Smooth muscle cell (in vitro differentiated cells): ENCODE measurements around the gene RBMX2. TPM values are rescaled to one million over a fixed set of nuclear protein-coding genes. Genes with fewer than 3 reads are reported as not detected.
A peak's percentile ranks its signal among the peaks of the same experiment; 100 is the strongest.
"Not testable (repeated sequence)": the region's sequence is repeated elsewhere in the genome, so short reads cannot be mapped to it uniquely, and the experiment has no call there.

ENCODE experiments used
- DNase-seq: peaks from one replicate; lab custom pipeline; 2025; ENCODE audit not compliant: unreplicated experiment; lab: John Stamatoyannopoulos, UW
- H2AFZ ChIP-seq: fragments of 200-600 bp; sonication (generic); 2 replicates; pipeline ENCODE4 v1.6.0; 2016; ENCODE audit warnings: antibody characterized with exemption, low read depth, mild to moderate bottlenecking
- H3F3A ChIP-seq: fragments of 200-600 bp; sonication (generic); 2 replicates; pipeline ENCODE4 v1.6.0; 2017; ENCODE audit warnings: antibody characterized with exemption, low read depth
- H3K27ac ChIP-seq: fragments of 200-600 bp; sonication (generic); 2 replicates; pipeline ENCODE4 v1.5.1; 2016; ENCODE audit warnings: low read depth, mild to moderate bottlenecking
- H3K27me3 ChIP-seq: fragments of 200-600 bp; sonication (generic); 2 replicates; pipeline ENCODE4 v1.6.1; 2016; ENCODE audit warnings: low read depth, mild to moderate bottlenecking
- H3K36me3 ChIP-seq: fragments of 200-600 bp; sonication (generic); 2 replicates; pipeline ENCODE4 v1.5.1; 2016; ENCODE audit warnings: low read depth
- H3K4me1 ChIP-seq: fragments of 200-600 bp; sonication (generic); 2 replicates; pipeline ENCODE4 v1.5.1; 2016; ENCODE audit warnings: low read depth
- H3K4me2 ChIP-seq: fragments of 200-600 bp; sonication (generic); 2 replicates; pipeline ENCODE4 v1.6.0; 2016; ENCODE audit warnings: mild to moderate bottlenecking
- H3K4me3 ChIP-seq: fragments of 200-600 bp; sonication (generic); 2 replicates; pipeline ENCODE4 v1.5.1; 2016; ENCODE audit warnings: mild to moderate bottlenecking
- H3K79me2 ChIP-seq: fragments of 200-600 bp; sonication (generic); 2 replicates; pipeline ENCODE4 v1.6.0; 2016; ENCODE audit warnings: low read depth, mild to moderate bottlenecking
- H3K9ac ChIP-seq: fragments of 200-600 bp; sonication (generic); 2 replicates; pipeline ENCODE4 v1.6.0; 2016; ENCODE audit warnings: low read depth
- H3K9me3 ChIP-seq: fragments of 200-600 bp; sonication (generic); replicated peaks from 2 replicates; pipeline ENCODE4 v1.5.1; 2016; ENCODE audit warnings: low read depth
- H4K20me1 ChIP-seq: fragments of 200-600 bp; sonication (generic); 2 replicates; pipeline ENCODE4 v1.6.0; 2016; ENCODE audit warnings: low read depth
- WGBS: methylation state at CpG from one replicate; pipeline ENCODE4 v1.1.7; 2016; ENCODE audit warnings: low lambda C conversion rate; 5-methylcytosine and 5-hydroxymethylcytosine counted together
- polyA plus RNA-seq: library from polyadenylated mRNA; unstranded; fragments of >200 nt; fragmentation: Nextera tagmentation; extraction: Ambion mirVana; gene quantifications from 2 replicates; pipeline ENCODE4 v1.2.1, GENCODE V29; 2016
- total RNA-seq: library from RNA; depleted of rRNA; stranded (reverse); fragments of >200 nt; gene quantifications from 2 replicates; pipeline ENCODE4 v1.2.3, GENCODE V29; 2014
- TF ChIP-seq, protein P1 (sequence below): fragments of 200-600 bp; sonication (generic); IDR thresholded peaks from 2 replicates; pipeline ENCODE4 v1.5.1; 2017; ENCODE audit warnings: borderline replicate concordance, mild to moderate bottlenecking, antibody characterized with exemption; ENCODE audit not compliant: insufficient read depth, poor library complexity, severe bottlenecking

Gene RBMX2
- total RNA-seq (19.8 and 25.7 TPM in 2 replicates), polyA plus RNA-seq (15.9 and 19.2 TPM in 2 replicates)

GRCh38 chrX:130401415-130402207 is at the start of gene RBMX2:
Gene RBMX2, plus strand, starts transcription at chrX:130401987. Its CDS starts 46 bp downstream, at chrX:130402033.
- peak within 1 kb of the TSS; percentile 17 for H3K27ac ChIP-seq
- peak within 1 kb of the TSS; percentile 80 for H3K4me2 ChIP-seq
- H3K4me3 ChIP-seq, result peak within 1 kb of the TSS; percentile 76
- peaks cover under 1% of the 10 kb centered on the region for H3K27me3 ChIP-seq
- peak within 1 kb of the TSS; percentile 69 for H3K9ac ChIP-seq
- WGBS, result 42% methylated on average over 40 of the region's 47 CpGs
- H3K9me3 ChIP-seq, result no peaks in the 10 kb centered on the region
- peak; percentile 6 for DNase-seq
- peak within 1 kb of the TSS; percentile 56 for H2AFZ ChIP-seq
- no peaks in the 10 kb centered on the region for H4K20me1 ChIP-seq
- H3K4me1 ChIP-seq, result no peaks in the 10 kb centered on the region
- no peaks in the 10 kb centered on the region for H3F3A ChIP-seq
- peaks cover 12% of the 10 kb centered on the region for H3K79me2 ChIP-seq
- TF ChIP-seq, protein P1, sequence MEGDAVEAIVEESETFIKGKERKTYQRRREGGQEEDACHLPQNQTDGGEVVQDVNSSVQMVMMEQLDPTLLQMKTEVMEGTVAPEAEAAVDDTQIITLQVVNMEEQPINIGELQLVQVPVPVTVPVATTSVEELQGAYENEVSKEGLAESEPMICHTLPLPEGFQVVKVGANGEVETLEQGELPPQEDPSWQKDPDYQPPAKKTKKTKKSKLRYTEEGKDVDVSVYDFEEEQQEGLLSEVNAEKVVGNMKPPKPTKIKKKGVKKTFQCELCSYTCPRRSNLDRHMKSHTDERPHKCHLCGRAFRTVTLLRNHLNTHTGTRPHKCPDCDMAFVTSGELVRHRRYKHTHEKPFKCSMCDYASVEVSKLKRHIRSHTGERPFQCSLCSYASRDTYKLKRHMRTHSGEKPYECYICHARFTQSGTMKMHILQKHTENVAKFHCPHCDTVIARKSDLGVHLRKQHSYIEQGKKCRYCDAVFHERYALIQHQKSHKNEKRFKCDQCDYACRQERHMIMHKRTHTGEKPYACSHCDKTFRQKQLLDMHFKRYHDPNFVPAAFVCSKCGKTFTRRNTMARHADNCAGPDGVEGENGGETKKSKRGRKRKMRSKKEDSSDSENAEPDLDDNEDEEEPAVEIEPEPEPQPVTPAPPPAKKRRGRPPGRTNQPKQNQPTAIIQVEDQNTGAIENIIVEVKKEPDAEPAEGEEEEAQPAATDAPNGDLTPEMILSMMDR, result no peak
- no peaks in the 10 kb centered on the region for H3K36me3 ChIP-seq

- not testable (repeated sequence) for H3K9ac ChIP-seq, H2AFZ ChIP-seq, H3K4me3 ChIP-seq, H3K36me3 ChIP-seq, H3K4me2 ChIP-seq, H3K9me3 ChIP-seq, H3K4me1 ChIP-seq, H3K27ac ChIP-seq, DNase-seq, H4K20me1 ChIP-seq, H3F3A ChIP-seq, H3K79me2 ChIP-seq, H3K27me3 ChIP-seq
- WGBS, result 75% methylated on average over 1 of the region's 1 CpG
These were observed 49.7 kb upstream of the RBMX2 start for GRCh38 chrX:130352050-130352449.

DNA sequence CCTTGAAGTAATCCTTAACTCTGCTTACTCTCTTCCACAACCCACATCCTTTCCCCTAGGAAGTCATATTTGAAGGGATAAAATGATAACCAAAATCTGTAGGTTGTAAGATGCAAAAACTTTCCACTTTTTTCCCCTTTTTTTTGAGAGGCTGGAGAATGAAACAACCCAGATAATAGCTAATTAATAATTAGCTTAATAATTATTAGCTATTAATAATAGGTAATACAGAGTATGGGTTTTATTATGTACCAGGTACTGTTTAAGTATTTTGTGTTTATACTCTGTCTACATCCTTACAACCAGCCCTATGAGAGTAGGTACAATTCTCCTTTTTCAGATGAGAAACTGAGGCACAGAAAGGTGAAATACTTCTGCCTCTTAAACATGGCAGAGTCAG is 25.7 kb upstream of the RBMX2 start:
- Histone ChIP-seq H3K27me3 (no peaks in the 10 kb centered on the region), H3K79me2 (no peaks in the 10 kb centered on the region), H3K4me3 (no peak overlapping the region), H4K20me1 (no peaks in the 10 kb centered on the region), H3K9me3 (no peaks in the 10 kb centered on the region), H2AFZ (no peak overlapping the region), H3K27ac (no peak overlapping the region), H3K9ac (no peak overlapping the region), H3K36me3 (no peaks in the 10 kb centered on the region), H3K4me2 (no peak overlapping the region), H3F3A (no peaks in the 10 kb centered on the region), H3K4me1 (no peaks in the 10 kb centered on the region)
- TF ChIP-seq, protein P1, result no peak
- no peak for DNase-seq

DNA sequence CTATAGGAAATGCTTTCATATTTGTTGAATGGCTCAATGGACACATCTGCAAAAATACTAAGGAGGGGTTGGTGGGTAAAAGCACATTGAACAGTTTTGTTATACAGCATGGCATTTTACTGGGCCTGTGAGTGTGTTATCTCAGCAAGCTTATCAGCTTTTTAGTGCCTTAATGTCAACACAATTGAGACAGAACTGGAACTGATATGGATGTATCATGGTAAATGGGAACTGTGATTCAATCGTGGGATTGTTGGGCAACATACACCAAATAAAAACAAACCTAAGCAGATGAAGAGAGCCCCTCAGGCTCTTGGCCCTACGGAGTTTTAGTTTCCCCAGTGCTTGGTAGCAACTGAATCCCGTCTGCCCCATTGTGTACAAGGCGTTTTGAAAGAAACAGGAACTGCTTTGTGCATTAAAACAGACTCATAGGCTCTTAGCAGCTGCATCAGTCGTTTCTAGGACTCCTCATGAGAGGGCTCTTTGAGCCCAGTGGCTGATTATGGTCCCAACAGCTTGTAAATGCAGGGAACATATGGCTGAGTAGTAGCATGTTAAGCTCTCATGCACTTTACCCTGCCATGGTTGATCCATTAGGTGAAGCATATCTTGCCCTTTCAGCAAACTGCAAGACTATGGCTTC is 23.6 kb upstream of the RBMX2 start:
- no peaks in the 10 kb centered on the region for H3K27me3 ChIP-seq
- H4K20me1 ChIP-seq, result no peaks in the 10 kb centered on the region

More for the DNA sequence above, 23.6 kb upstream of the RBMX2 start:
- Histone ChIP-seq H3K9me3 (no peaks in the 10 kb centered on the region), H3K4me1 (no peaks in the 10 kb centered on the region), H3K4me2 (no peak overlapping the region), H3K4me3 (no peak overlapping the region), H3K36me3 (no peaks in the 10 kb centered on the region), H3K79me2 (no peaks in the 10 kb centered on the region), H3F3A (no peaks in the 10 kb centered on the region), H3K27ac (no peak overlapping the region), H2AFZ (no peak overlapping the region), H3K9ac (no peak overlapping the region)
- 25% methylated on average over 5 of the region's 5 CpGs for WGBS
- TF ChIP-seq, protein P1, result no peak
- no peak for DNase-seq
